Activated naive CD4-positive, alpha-beta T cell treated with anti-CD3 and anti-CD28 coated beads, Interleukin-2, amount 10 ng/mL, durations not matched to agents 7 days and 5 days (primary cell): ENCODE results near the gene GRHPR.
"Not testable (repeated sequence)": the region's sequence is repeated elsewhere in the genome, so short reads cannot be mapped to it uniquely, and the experiment has no call there.

Experiments
- CTCF ChIA-PET: fragments of 350-600 bp; sonication (Branson Sonifier 250); formaldehyde crosslinking; loops from one replicate; lab custom pipeline; 2021; ENCODE audit warnings: antibody characterized with exemption; lab: Charles Lee
- DNase-seq: peaks from one replicate; pipeline ENCODE4 v3.0.0-alpha.2; 2020
- H3K27ac Mint-ChIP-seq: one replicate; pipeline ENCODE4 v1.8.0; 2021; ENCODE audit warnings: mild to moderate bottlenecking, moderate library complexity, mixed read lengths
- H3K27me3 Mint-ChIP-seq: one replicate; pipeline ENCODE4 v1.8.0; 2021; ENCODE audit warnings: mild to moderate bottlenecking, mixed read lengths
- H3K36me3 Mint-ChIP-seq: one replicate; pipeline ENCODE4 v1.8.0; 2021; ENCODE audit warnings: mixed read lengths
- H3K4me1 Mint-ChIP-seq: one replicate; pipeline ENCODE4 v1.8.0; 2021; ENCODE audit warnings: mixed read lengths
- H3K4me3 Mint-ChIP-seq: one replicate; pipeline ENCODE4 v1.8.0; 2021; ENCODE audit warnings: mild to moderate bottlenecking, moderate library complexity, mixed read lengths
- H3K9me3 Mint-ChIP-seq: one replicate; pipeline ENCODE4 v1.8.0; 2021; ENCODE audit warnings: mixed read lengths

Gene GRHPR

GRCh38 chr9:37385286-37385685 lies 37.2 kb upstream of the GRHPR start:
- H3K4me3 Mint-ChIP-seq = no peak overlapping the region
- no peak overlapping the region for H3K27ac Mint-ChIP-seq
- H3K9me3 Mint-ChIP-seq = no peaks in the 10 kb centered on the region
- CTCF ChIA-PET = interaction anchor here (0.9 kb wide), 1 partner anchor 389 kb away, joined by 3 read pairs; no protein-coding TSS in a partner anchor
- peaks cover 6% of the 10 kb centered on the region for H3K27me3 Mint-ChIP-seq
- no peaks in the 10 kb centered on the region for H3K36me3 Mint-ChIP-seq
- no peak for DNase-seq
- no peaks in the 10 kb centered on the region for H3K4me1 Mint-ChIP-seq

DNA sequence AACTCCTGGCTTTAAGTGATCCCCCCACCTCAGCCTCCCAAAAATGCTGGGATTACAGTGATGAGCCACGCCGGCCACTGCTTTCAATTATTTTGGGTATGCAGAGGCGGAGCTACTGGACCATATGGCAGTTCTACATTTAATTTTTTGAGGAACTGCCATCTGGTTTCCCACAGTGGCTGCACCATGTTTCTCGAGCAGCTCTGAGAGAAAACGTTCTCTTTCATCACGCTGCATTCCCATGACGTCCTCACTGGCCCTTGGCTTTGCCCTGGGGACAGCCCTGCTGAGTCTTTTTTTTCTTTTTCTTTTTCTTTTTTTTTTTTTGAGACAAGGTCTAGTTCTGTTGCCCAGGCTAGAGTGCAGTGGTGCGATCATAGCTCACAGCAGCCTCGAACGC lies 35.5 kb upstream of the GRHPR start:
- Mint-ChIP-seq H3K27ac (no peak overlapping the region), H3K27me3 (peaks cover 6% of the 10 kb centered on the region), H3K9me3 (no peaks in the 10 kb centered on the region), H3K4me1 (no peaks in the 10 kb centered on the region), H3K4me3 (no peak overlapping the region), H3K36me3 (no peaks in the 10 kb centered on the region)
- CTCF ChIA-PET = interaction anchor here (1.2 kb wide), 1 partner anchor 391 kb away, joined by 3 read pairs; no protein-coding TSS in a partner anchor
- DNase-seq = no peak

- DNase-seq = peak; percentile 59
- CTCF ChIA-PET = interaction anchor here (1.4 to 3.9 kb wide), 4 partner anchors 21 to 517 kb away, joined by 3 to 13 read pairs (median 5); no protein-coding TSS in a partner anchor
Measured at GRCh38 chr9:37390759-37391158, 31.7 kb upstream of the GRHPR start.

DNA sequence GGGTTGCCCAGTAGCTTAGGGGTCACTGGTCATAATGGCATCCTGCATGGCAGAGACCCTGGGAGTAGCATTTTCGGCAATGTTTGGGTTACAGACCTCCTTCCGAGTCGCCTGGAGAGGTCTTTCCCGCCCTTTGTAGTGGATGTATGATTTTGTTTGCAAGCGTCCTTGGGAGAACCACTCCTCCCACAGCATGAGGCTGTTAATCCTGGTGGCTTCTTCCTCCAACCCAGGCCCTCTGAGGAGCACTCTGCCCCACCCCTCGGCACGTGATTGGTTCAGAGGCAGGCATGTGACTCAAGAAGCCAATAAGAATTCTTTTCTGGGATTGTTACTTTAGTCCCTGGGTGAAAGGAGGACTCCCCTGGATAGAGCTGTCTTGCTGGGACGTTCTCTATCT lies 30.2 kb upstream of the GRHPR start:
- Mint-ChIP-seq H3K36me3 (no peaks in the 10 kb centered on the region), H3K4me1 (no peaks in the 10 kb centered on the region), H3K27ac (no peak overlapping the region), H3K4me3 (no peak overlapping the region), H3K9me3 (no peaks in the 10 kb centered on the region), H3K27me3 (peaks cover 4% of the 10 kb centered on the region)
- CTCF ChIA-PET = interaction anchor here (0.9 to 3.9 kb wide), 5 partner anchors 15 to 519 kb away, joined by 3 to 13 read pairs (median 5); no protein-coding TSS in a partner anchor
- DNase-seq = no peak

More at GRCh38 chr9:37390759-37391158, 31.7 kb upstream of the GRHPR start:
- Mint-ChIP-seq H3K4me1 (no peaks in the 10 kb centered on the region), H3K27ac (no peak overlapping the region), H3K4me3 (no peak overlapping the region), H3K36me3 (no peaks in the 10 kb centered on the region), H3K27me3 (peaks cover 4% of the 10 kb centered on the region), H3K9me3 (no peaks in the 10 kb centered on the region)

GRCh38 chr9:37395229-37395628 lies 27.3 kb upstream of the GRHPR start:
- H3K27me3 Mint-ChIP-seq = peaks cover 12% of the 10 kb centered on the region
- H3K27ac Mint-ChIP-seq = no peak overlapping the region
- no peak overlapping the region for H3K4me3 Mint-ChIP-seq
- H3K4me1 Mint-ChIP-seq = no peaks in the 10 kb centered on the region
- CTCF ChIA-PET = no interaction called here
- no peak for DNase-seq
- H3K36me3 Mint-ChIP-seq = no peaks in the 10 kb centered on the region
- no peaks in the 10 kb centered on the region for H3K9me3 Mint-ChIP-seq

GRCh38 chr9:37395663-37396062 lies 26.8 kb upstream of the GRHPR start:
- H3K9me3 Mint-ChIP-seq = no peaks in the 10 kb centered on the region
- H3K4me3 Mint-ChIP-seq = no peak overlapping the region
- no peak for DNase-seq
- H3K27ac Mint-ChIP-seq = no peak overlapping the region
- no peaks in the 10 kb centered on the region for H3K4me1 Mint-ChIP-seq
- CTCF ChIA-PET = no interaction called here
- H3K27me3 Mint-ChIP-seq = peaks cover 12% of the 10 kb centered on the region
- no peaks in the 10 kb centered on the region for H3K36me3 Mint-ChIP-seq

DNA sequence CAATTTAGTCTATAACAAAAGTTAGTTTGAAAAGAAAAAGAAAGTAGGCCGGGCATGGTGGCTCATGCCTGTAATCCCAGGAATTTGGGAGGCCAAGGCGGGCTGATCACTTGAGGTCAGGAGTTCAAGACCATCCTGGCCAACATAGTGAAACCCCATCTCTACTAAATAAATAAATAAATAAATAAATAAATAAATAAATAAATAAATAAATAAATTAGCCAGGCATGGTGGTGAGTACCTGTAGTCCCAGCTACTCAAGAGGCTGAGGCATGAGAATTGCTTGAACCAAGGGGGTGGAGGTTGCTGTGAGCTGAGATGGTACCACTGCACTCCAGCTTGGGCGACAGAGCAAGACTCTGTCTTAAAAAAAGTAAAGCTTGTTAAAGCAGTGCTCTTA lies 24.5 kb upstream of the GRHPR start:
- not testable (repeated sequence) for H3K4me1 Mint-ChIP-seq, H3K27ac Mint-ChIP-seq, H3K9me3 Mint-ChIP-seq, H3K4me3 Mint-ChIP-seq, H3K36me3 Mint-ChIP-seq, DNase-seq
- CTCF ChIA-PET = interaction anchor here (0.6 kb wide), 1 partner anchor 17 kb away, joined by 3 read pairs; no protein-coding TSS in a partner anchor
- peaks cover 12% of the 10 kb centered on the region for H3K27me3 Mint-ChIP-seq

DNA sequence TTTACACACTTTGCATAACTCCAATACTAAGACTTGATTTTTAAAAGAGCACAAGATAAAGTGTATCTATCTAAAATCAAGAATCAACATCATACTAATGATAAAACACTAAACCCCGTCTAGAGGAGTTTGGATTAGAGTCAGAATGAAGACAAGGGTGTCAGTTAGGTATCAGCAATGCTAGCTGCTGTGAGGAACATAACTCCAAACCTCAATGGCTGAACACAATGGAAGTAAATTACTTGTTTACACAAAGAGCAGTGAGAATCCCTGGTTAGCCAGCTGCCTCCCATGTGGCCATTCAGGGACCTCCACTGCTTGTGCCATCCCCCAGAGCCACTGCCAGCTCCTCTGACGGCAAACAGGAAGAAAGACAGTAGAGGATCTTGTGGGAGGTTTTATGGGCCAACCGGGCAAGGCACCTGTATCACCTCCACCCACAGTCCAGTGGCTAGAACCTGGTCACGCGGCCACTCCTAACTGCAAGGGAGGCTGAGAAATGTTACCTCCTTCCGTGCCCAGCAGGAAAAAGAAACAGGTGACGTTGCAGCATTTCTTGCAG lies 24.0 kb upstream of the GRHPR start:
- Mint-ChIP-seq H3K36me3 (no peaks in the 10 kb centered on the region), H3K27ac (no peak overlapping the region), H3K4me3 (no peak overlapping the region), H3K9me3 (no peaks in the 10 kb centered on the region), H3K27me3 (peaks cover 12% of the 10 kb centered on the region), H3K4me1 (no peaks in the 10 kb centered on the region)
- CTCF ChIA-PET = interaction anchor here (0.6 kb wide), 1 partner anchor 17 kb away, joined by 3 read pairs; no protein-coding TSS in a partner anchor
- DNase-seq = no peak

- CTCF ChIA-PET = interaction anchor here (0.9 kb wide), 1 partner anchor 13 kb away, joined by 5 read pairs; no protein-coding TSS in a partner anchor
- no peaks in the 10 kb centered on the region for H3K4me1 Mint-ChIP-seq
- H3K27ac Mint-ChIP-seq = no peak overlapping the region
- H3K4me3 Mint-ChIP-seq = no peak overlapping the region
- no peaks in the 10 kb centered on the region for H3K36me3 Mint-ChIP-seq
- no peaks in the 10 kb centered on the region for H3K9me3 Mint-ChIP-seq
- DNase-seq = no peak
- H3K27me3 Mint-ChIP-seq = peaks cover 12% of the 10 kb centered on the region
Measured at GRCh38 chr9:37399336-37399735, 23.2 kb upstream of the GRHPR start.

- Mint-ChIP-seq H3K4me3 (no peak overlapping the region), H3K9me3 (no peaks in the 10 kb centered on the region), H3K27ac (no peak overlapping the region), H3K36me3 (no peaks in the 10 kb centered on the region), H3K4me1 (peaks cover 7% of the 10 kb centered on the region), H3K27me3 (peaks cover 8% of the 10 kb centered on the region)
- no peak for DNase-seq
- CTCF ChIA-PET = no interaction called here
Measured at GRCh38 chr9:37404590-37404989, 17.9 kb upstream of the GRHPR start.

- peaks cover 7% of the 10 kb centered on the region for H3K4me1 Mint-ChIP-seq
- no peaks in the 10 kb centered on the region for H3K9me3 Mint-ChIP-seq
- no peak for DNase-seq
- no peaks in the 10 kb centered on the region for H3K36me3 Mint-ChIP-seq
- CTCF ChIA-PET = interaction anchor here (0.7 kb wide), 1 partner anchor 49 kb away, joined by 4 read pairs; no protein-coding TSS in a partner anchor
- H3K27me3 Mint-ChIP-seq = peaks cover 4% of the 10 kb centered on the region
- no peak overlapping the region for H3K27ac Mint-ChIP-seq
- no peak overlapping the region for H3K4me3 Mint-ChIP-seq
Measured at GRCh38 chr9:37405350-37405749, 17.1 kb upstream of the GRHPR start.

DNA sequence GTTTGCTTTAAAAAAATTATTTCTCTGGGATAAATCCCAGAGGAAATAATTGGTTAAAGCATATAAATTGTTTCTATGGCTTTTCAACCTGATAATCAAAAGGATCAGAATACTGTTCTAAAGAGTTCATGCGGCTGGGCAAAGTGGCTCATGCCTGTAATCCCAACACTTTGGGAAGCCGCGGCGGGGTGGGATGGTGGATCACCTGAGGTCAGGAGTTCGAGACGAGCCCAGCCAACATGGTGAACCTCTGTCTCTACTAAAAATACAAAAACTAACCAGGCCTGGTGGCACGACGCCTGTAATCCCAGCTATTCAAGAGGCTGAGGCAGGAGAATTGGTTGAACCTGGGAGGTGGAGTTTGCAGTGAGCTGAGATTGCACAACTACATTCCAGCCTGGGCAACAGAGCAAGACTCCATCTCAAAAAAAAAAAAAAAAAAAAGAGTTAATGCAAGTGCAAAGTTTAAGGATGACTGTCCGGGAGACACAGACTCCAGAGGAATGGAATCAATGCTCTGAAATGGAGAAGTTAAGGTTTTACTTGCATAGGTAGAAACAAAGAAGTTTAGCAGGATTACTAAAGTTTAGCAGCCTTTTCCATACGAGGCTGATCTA lies 16.6 kb upstream of the GRHPR start:
- no peak overlapping the region for H3K27ac Mint-ChIP-seq

DNA sequence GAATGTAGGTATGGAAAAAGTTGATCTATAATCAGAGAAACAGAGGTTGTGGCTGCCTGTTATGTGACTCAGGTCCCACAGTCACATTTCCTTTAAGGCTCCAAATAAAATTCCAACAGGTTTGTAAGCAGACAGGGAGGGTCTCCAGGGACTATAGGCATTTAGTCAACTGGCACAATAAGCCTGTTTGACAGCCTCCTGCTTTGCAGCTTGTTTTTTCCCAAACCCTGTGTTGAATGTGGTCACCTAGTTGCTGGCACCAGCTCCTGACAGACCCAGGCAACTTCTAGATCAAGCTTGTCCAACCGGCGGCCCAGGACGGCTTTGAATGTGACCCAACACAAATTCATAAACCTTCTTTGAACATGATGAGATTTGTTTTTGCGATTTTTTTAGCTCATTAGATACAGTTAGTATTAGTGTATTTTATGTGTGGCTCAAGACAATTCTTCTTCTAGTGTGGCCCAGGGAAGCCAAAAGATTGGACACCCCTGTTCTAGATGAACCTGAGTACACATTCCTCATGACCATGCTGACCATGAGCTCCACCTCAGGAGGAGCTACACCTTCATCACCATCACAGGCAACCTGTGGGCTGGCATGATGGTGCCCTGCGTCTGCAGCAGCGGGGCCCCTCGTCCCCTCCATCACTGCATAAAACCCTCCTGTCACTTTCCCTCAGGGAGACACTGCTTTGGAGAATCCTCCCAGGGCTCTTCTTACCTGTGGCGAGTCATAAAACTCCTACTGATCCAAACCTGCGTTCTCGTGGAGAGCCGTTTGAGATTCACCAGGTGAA lies 15.7 kb upstream of the GRHPR start:
- H3K27me3 Mint-ChIP-seq = peaks cover 4% of the 10 kb centered on the region
- H3K9me3 Mint-ChIP-seq = no peaks in the 10 kb centered on the region
- DNase-seq = no peak
- no peaks in the 10 kb centered on the region for H3K36me3 Mint-ChIP-seq
- CTCF ChIA-PET = interaction anchor here (0.6 to 2.0 kb wide), 4 partner anchors 9 to 287 kb away, joined by 4 to 9 read pairs (median 4); no protein-coding TSS in a partner anchor
- no peak overlapping the region for H3K4me3 Mint-ChIP-seq
- H3K27ac Mint-ChIP-seq = no peak overlapping the region
- H3K4me1 Mint-ChIP-seq = peaks cover 7% of the 10 kb centered on the region

More for the DNA sequence above, 16.6 kb upstream of the GRHPR start:
- no peak for DNase-seq
- Mint-ChIP-seq H3K9me3 (no peaks in the 10 kb centered on the region), H3K36me3 (no peaks in the 10 kb centered on the region), H3K4me3 (no peak overlapping the region), H3K27me3 (peaks cover 4% of the 10 kb centered on the region), H3K4me1 (peaks cover 7% of the 10 kb centered on the region)
- CTCF ChIA-PET = interaction anchor here (0.7 kb wide), 1 partner anchor 48 kb away, joined by 4 read pairs; no protein-coding TSS in a partner anchor

GRCh38 chr9:37407468-37407867 lies 15.0 kb upstream of the GRHPR start:
- no peaks in the 10 kb centered on the region for H3K36me3 Mint-ChIP-seq
- CTCF ChIA-PET = interaction anchor here (0.6 to 2.0 kb wide), 4 partner anchors 9 to 286 kb away, joined by 4 to 9 read pairs (median 4); no protein-coding TSS in a partner anchor
- peaks cover 7% of the 10 kb centered on the region for H3K4me1 Mint-ChIP-seq
- no peak overlapping the region for H3K27ac Mint-ChIP-seq
- no peak overlapping the region for H3K4me3 Mint-ChIP-seq
- no peak for DNase-seq
- no peaks in the 10 kb centered on the region for H3K9me3 Mint-ChIP-seq
- H3K27me3 Mint-ChIP-seq = peaks cover 4% of the 10 kb centered on the region
